NCI-H226 (cell line): ENCODE results near the gene PRKN.

Source experiments
- DNase-seq: peaks from one replicate; pipeline ENCODE4 v3.0.0-alpha.2; 2015

PRKN gene

DNA sequence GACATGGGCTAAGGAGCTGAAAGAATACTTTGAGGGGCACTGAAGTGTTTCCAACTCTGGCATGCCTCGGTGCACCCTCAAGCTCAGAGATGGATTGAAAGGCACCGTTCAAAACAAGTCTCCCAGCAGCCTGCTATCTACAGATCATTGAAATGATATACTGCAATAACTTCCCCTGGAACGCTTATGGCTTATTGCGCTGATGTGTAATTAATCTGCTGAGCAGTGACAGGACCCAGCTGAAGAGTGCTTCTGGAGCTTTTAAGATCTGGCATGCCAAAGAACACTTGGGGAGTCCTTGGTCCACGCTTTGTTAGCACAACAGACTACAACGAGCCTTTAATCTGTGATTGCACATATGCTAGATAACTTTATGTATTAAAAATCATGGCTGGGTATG, 708.2 kb downstream of the PRKN start:
- DNase-seq: no peak

- no peak for DNase-seq
Measured at GRCh38 chr6:162017536-162017935, 710.0 kb downstream of the PRKN start.

- no peak for DNase-seq
Measured at GRCh38 chr6:162014069-162014811, 713.3 kb downstream of the PRKN start.

- no peak for DNase-seq
Measured at GRCh38 chr6:162005372-162005771, 722.2 kb downstream of the PRKN start.

GRCh38 chr6:161996783-161997182, 730.8 kb downstream of the PRKN start:
- no peak for DNase-seq

GRCh38 chr6:161985876-161986423, 741.6 kb downstream of the PRKN start:
- DNase-seq: no peak

DNA sequence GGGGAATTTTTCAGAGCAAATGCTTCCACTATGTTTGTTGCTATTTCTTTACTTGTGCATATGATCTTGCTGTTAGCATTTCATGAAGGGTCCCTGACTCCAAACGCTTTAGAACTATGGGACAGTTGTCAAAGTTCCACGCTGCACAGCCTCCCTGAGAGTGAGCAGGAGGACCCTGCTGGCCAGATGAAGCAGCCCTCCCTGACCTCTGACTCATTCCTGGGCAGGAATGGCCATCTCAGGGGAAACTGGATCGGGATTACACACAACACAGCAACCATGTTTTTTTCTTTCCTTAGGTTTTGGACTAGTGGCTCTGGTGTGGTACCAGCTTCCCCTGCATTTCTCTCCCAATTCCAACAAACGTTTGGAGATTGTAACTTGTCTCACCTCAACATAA, 742.9 kb downstream of the PRKN start:
- no peak for DNase-seq

DNA sequence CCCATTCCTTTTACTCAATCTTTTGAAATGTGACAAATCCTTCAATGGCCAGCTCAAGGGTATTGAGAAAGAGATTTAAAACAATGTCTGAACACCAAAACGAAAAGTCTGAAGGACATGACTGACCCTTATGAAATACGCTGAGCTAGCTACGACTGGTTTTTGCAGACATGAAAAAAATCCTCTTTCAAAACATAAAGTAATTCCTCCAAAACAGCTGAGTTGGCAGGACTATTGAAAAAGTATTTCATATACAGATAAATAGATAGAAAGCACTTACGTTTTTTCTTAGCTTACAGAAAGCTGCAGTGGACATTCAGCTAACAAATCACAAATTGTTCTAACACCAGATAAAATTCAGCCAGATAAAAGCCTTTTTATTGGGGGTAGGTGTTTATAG, 751.0 kb downstream of the PRKN start:
- no peak for DNase-seq

- DNase-seq: no peak
Measured at GRCh38 chr6:161973064-161973463, 754.5 kb downstream of the PRKN start.

- DNase-seq: no peak
Measured at GRCh38 chr6:161971043-161971442, 756.5 kb downstream of the PRKN start.

DNA sequence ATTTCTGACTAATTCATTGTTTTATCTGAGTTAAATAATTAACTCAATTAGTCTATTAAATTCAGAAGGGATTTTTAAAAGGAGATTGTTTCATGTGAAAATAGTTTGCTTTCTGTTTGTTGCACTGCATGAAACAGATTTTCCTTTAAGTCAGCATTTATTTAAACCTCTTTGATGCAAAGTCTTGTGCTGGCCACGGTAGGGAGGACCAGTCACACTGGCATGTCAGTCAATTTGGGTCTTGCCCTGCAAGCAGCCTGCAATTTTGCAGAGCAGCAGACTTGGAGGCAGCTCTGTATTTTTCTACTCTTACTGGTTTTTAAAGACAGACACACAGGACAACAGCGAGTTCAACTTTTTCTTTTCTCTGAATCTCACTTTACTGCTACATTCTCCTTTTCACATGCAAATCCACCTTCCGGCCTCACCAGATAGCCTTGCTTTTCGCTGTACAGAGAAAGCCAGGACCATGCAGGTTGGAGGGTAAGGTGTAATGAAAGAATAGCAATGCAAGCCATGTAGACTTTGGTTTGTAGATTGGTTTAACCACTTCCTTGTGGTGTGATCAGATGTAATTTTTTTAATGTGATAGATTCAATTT, 763.8 kb downstream of the PRKN start:
- DNase-seq: no peak

DNA sequence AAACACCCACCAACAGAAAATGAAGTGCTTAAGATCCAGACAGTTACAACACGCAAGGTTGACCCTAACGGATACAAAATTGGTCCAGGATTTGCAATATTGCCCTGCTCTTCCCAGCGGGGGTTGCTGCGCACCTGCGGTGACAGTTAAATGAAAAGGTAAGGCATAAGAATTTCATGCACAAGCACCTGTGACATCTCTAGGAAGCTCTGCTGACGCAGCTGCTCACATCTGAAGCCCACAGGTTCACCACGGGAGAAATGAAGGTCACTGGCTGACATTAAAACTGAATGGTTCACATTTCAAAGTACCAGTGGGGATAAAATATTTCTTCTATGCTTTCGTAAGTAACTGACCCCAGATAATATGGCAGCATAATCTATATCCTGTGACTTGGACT, 764.4 kb downstream of the PRKN start:
- no peak for DNase-seq

DNA sequence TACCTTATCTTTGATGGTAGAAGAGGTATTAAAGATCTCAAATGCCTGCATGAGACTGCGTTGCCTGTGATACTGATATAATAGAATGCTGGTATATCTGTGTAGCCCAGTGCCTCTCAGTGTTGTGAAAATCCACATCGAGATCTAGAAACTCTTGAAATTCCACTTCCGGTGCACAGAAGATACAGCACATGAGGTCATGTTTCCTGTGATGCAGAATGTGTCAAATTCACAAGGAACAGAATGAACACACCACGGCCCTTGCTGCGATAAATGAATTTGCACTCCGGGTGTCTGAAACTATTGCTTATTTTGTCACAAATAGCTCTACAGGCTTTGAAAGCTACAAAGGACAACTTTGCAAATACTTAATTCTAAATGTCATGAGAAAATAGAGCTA, 765.8 kb downstream of the PRKN start:
- DNase-seq: no peak

GRCh38 chr6:161961046-161961445, 766.5 kb downstream of the PRKN start:
- no peak for DNase-seq

- DNase-seq: no peak
Measured at GRCh38 chr6:161959072-161959471, 768.5 kb downstream of the PRKN start.

GRCh38 chr6:161956082-161956481, 771.5 kb downstream of the PRKN start:
- DNase-seq: no peak

- DNase-seq: no peak
Measured at GRCh38 chr6:161954699-161955276, 772.8 kb downstream of the PRKN start.

DNA sequence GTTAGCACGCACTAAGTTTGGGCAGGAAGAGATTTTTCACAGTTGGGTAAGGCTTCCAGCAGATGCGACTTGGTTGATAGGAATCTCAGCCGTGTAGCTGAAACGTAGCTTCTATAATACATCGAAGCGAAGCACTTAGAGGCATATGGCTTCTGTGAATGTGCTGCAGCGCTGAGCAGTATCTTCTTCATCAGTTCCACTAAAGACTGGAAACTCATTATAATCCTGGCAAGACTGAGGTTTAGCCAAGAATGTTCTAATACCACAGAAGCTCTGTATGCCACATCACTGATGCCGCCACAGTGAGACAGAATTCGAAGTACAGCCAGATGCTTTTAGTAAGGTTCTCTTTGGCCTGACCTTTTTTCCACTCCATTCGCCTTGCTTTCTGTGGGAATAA, 773.5 kb downstream of the PRKN start:
- no peak for DNase-seq

DNA sequence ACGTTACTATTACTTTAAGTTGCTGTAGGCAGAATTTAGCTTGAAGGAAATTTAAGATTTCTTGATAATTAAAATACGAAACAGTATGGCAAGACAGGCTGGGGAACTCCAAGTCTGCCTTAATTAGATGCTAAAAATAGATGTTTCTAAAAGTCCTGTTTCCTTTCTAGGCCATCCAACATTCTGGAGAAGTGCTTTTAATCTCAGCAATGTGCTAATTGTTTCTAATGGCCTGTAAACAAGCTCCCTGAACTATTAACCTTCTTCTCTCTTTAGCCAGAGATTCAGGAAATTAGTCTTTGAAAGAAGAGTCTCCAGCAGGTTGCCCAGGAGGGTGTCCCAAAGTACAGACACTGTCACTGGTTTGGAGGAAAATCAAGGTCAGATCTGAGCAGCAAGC, 776.4 kb downstream of the PRKN start:
- no peak for DNase-seq

DNA sequence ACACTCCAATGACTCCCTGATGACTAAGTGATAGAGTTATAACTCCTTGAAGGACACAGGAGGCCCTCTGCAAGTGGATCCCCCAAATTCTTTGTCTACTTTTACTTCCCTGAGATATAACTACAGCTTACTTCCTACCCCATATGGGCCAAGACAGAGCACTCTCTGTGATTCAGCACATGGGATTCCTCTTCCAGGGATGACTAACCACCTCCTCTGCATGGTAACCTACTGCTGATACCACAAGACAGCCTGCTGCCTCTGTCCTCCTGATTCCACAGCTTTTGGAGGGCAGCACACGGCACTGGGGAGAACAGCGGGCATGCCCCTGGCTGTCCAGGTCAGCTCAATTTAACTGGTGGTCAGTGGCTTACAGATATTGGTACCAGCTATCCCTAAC, 778.0 kb downstream of the PRKN start:
- no peak for DNase-seq

DNA sequence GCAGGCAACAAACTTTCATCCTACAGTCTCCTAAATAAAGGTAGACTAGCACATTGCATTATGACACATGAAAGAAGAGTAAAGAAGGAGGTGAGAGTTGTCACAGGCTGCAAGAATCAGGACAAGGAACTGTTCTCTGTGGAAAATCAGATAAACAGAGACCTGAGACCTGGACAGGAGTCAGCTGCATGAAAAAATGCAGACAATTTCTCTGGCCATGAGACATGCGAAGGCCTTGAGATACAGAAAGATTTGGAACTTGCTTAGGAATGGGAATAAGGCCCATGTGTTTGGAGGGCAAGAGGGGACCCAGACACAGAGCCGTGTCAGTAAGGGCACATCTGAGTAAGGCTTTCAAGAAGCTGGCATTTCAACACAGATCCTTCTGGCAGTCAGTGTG, 779.1 kb downstream of the PRKN start:
- DNase-seq: no peak

DNA sequence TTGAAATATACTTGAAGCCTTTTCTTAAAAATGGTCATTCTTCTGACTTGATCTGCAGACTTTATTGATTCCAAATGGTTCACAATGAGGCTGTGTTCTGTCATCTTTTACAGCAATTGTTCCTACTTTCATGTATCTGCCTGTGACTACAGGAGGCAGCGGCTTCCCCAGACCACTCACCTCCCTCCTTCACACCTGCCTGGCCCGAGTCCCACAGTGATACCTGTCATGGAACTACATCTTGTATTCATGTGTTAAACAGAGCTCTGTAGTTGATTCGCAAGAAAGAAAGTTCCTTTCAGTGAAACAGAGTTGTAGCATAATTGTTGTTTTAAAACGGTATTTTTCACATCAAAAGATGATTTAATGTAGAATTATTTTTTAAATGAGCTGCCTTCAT, 780.2 kb downstream of the PRKN start:
- no peak for DNase-seq

GRCh38 chr6:161946461-161946860, 781.1 kb downstream of the PRKN start:
- no peak for DNase-seq

DNA sequence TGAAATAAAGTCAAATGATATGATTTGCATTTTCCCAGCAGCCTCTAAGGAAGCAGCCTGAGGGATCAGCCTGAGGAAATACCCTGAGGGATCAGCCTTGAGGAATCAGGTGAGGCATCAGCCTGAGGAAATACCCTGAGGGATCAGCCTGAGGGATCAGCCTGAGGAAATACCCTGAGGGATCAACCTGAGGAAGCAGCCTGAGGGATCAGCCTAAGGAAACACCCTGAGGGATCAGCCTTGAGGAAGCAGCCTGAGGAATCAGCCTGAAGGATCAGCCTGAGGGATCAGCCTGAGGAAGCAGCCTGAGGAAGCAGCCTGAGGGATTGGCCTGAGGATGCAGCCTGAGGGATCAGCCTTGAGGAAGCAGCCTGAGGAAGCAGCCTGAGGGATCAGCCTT, 784.0 kb downstream of the PRKN start:
- DNase-seq: no peak
